ENCODE results near the gene HAUS8. TPM values are rescaled to one million over a fixed set of nuclear protein-coding genes. Genes with fewer than 3 reads are reported as not detected.

HAUS8 gene
- total RNA-seq (2021; fragmentation: NEBNext Ultra II Directional; extraction: Animal tissue kit (Norgen Biotek cat#: 25700)): 10 to 100 TPM in 5 of 6 experiments, 1 to 10 TPM in 1; 7.6 to 13.2 (median 12.2) TPM
- long read RNA-seq, partial matches to known transcripts: 1 of 13 reads
- long read RNA-seq, other reads (novel, unspliced or antisense): 4 of 13 reads

GRCh38 chr19:17075035-17075863 lies at the start of gene HAUS8, which contains the start of gene MYO9B:
Gene HAUS8, minus strand, starts transcription at chr19:17075452. Its CDS starts 30 bp downstream, at chr19:17075422.
Gene MYO9B, plus strand, starts transcription at chr19:17075777. Its CDS starts 25,941 bp downstream, at chr19:17101718.
- peaks cover 53% of the 10 kb centered on the region for H3K4me1 Mint-ChIP-seq (ENCODE audit: low read depth)
- DNase-seq: peak; percentile 100
- peaks cover 9% of the 10 kb centered on the region for H3K36me3 Mint-ChIP-seq (ENCODE audit: low read depth)
- H3K27me3 Mint-ChIP-seq (ENCODE audit: insufficient read depth): peaks cover 4% of the 10 kb centered on the region
- H3K4me3 Mint-ChIP-seq: peak within 1 kb of the TSS; percentile 94
- no peak for TF ChIP-seq CTCF (IDR thresholded peaks at IDR 0.05)
- H3K9me3 Mint-ChIP-seq: no peaks in the 10 kb centered on the region
- peak within 1 kb of the TSS; percentile 99 for H3K27ac Mint-ChIP-seq

- Mint-ChIP-seq H3K27me3 (ENCODE audit: insufficient read depth) (peaks cover 3% of the 10 kb centered on the region), H3K4me1 (ENCODE audit: low read depth) (peaks cover 21% of the 10 kb centered on the region), H3K36me3 (ENCODE audit: low read depth) (peaks cover 9% of the 10 kb centered on the region; the same call in 1 of the 2 replicates), H3K4me3 (no peak overlapping the region), H3K27ac (no peak overlapping the region; the same call in 1 of the 2 replicates), H3K9me3 (no peaks in the 10 kb centered on the region)
- DNase-seq: no peak
- TF ChIP-seq CTCF (IDR thresholded peaks at IDR 0.05): no peak
Measured at GRCh38 chr19:17124025-17124424, 48.8 kb upstream of the HAUS8 start.

- H3K4me3 Mint-ChIP-seq: no peak overlapping the region
- no peak overlapping the region for H3K27ac Mint-ChIP-seq
- no peak for DNase-seq
- no peaks in the 10 kb centered on the region for H3K9me3 Mint-ChIP-seq
- no peak for TF ChIP-seq CTCF (IDR thresholded peaks at IDR 0.05)
- peaks cover 21% of the 10 kb centered on the region for H3K4me1 Mint-ChIP-seq (ENCODE audit: low read depth)
- H3K36me3 Mint-ChIP-seq (ENCODE audit: low read depth): peaks cover 9% of the 10 kb centered on the region; the same call in 1 of the 2 replicates
- H3K27me3 Mint-ChIP-seq (ENCODE audit: insufficient read depth): peaks cover 3% of the 10 kb centered on the region
Measured at GRCh38 chr19:17123041-17123440, 47.8 kb upstream of the HAUS8 start.

- Mint-ChIP-seq H3K4me1 (ENCODE audit: low read depth) (peaks cover 21% of the 10 kb centered on the region), H3K27me3 (ENCODE audit: insufficient read depth) (peaks cover 3% of the 10 kb centered on the region), H3K36me3 (ENCODE audit: low read depth) (0 out of 2 replicates have a peak, but pooled peaks cover 9% of the 10 kb centered on the region), H3K4me3 (no peak overlapping the region), H3K9me3 (no peaks in the 10 kb centered on the region), H3K27ac (no peak overlapping the region)
- no peak for DNase-seq
- no peak for TF ChIP-seq CTCF (IDR thresholded peaks at IDR 0.05)
Measured at GRCh38 chr19:17121736-17122293, 46.6 kb upstream of the HAUS8 start.

GRCh38 chr19:17118957-17119356 lies 43.7 kb upstream of the HAUS8 start:
- Mint-ChIP-seq H3K4me3 (no peak overlapping the region), H3K9me3 (no peaks in the 10 kb centered on the region), H3K27me3 (ENCODE audit: insufficient read depth) (peaks cover 3% of the 10 kb centered on the region), H3K4me1 (ENCODE audit: low read depth) (no peaks in the 10 kb centered on the region), H3K27ac (peak overlapping the region; percentile 16; the same call in 1 of the 2 replicates), H3K36me3 (ENCODE audit: low read depth) (peaks cover 4% of the 10 kb centered on the region)
- DNase-seq: no peak
- no peak for TF ChIP-seq CTCF (IDR thresholded peaks at IDR 0.05)
